AG04450 (cell line): ENCODE measurements around the gene AADACL2. TPM values are rescaled to one million over a fixed set of nuclear protein-coding genes. Genes with fewer than 3 reads are reported as not detected.

Experiments
- CTCF ChIA-PET: fragments of 300-600, 350-600 bp; formaldehyde crosslinking; extraction: SDS; loops from one replicate; lab custom pipeline; 2022; ENCODE audit warnings: antibody characterized with exemption, inconsistent platforms; lab: Charles Lee
- POLR2A ChIA-PET: fragments of 350-600 bp; formaldehyde crosslinking; extraction: SDS; loops from one replicate; lab custom pipeline; 2021; ENCODE audit warnings: antibody characterized with exemption, inconsistent platforms; lab: Yijun Ruan, JAX
- DNase-seq: peaks from one replicate; pipeline ENCODE4 v3.0.0-alpha.2; 2011; ENCODE audit warnings: low read depth, low spot score
- H3K27ac ChIP-seq: one replicate; pipeline ENCODE4 v1.5.1; 2012; ENCODE audit warnings: low read depth, low read length, control low read depth
- H3K27me3 ChIP-seq: one replicate; pipeline ENCODE4 v1.6.0; 2012; ENCODE audit warnings: low read length; ENCODE audit not compliant: control insufficient read depth, insufficient read depth
- H3K4me3 ChIP-seq: 2 replicates; pipeline ENCODE4 v1.5.1; 2011; ENCODE audit warnings: mild to moderate bottlenecking, low read depth, low read length, control low read depth
- H3K9me3 ChIP-seq: 2 replicates; pipeline ENCODE4 v1.5.1; 2012; ENCODE audit warnings: low read length; ENCODE audit not compliant: control insufficient read depth, insufficient read depth
- polyA plus RNA-seq: library from polyadenylated mRNA; depleted of rRNA; stranded (reverse); fragments of >200 nt; gene quantifications from 2 replicates; pipeline ENCODE4 v1.2.3, GENCODE V29; 2011
- TF ChIP-seq, protein P1 (sequence below): IDR thresholded peaks from 2 replicates; pipeline ENCODE4 v1.5.1; 2011; ENCODE audit warnings: low read depth, low read length, control low read depth, inconsistent platforms

The AADACL2 gene
- polyA plus RNA-seq, 1 experiment = not detected

DNA sequence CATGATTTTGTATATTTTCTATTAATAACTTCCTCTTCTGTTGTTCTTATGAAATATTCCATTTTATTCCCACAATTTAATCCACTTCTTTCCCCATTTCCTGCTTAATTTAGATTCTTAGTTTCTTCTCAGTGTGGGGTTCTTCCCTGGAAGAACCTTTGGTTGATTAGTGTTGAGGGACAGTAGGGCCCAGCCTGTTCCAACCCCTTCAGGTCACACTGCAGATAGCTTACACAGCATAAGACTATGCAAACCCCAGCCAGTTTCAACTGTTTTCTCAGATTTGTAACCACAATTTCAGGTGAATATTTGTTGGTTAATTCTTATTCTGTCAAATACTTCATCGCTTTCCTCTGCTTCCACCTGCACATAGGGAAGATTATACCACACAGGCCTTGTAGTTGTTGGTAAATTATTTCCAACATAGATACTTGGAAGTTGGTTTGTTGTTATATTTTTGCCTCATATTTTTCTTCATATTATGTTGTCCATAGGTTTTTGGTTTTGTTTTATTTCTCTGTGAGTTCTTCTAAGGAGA, 34.7 kb downstream of the AADACL2 start:
- TF ChIP-seq, protein P1, sequence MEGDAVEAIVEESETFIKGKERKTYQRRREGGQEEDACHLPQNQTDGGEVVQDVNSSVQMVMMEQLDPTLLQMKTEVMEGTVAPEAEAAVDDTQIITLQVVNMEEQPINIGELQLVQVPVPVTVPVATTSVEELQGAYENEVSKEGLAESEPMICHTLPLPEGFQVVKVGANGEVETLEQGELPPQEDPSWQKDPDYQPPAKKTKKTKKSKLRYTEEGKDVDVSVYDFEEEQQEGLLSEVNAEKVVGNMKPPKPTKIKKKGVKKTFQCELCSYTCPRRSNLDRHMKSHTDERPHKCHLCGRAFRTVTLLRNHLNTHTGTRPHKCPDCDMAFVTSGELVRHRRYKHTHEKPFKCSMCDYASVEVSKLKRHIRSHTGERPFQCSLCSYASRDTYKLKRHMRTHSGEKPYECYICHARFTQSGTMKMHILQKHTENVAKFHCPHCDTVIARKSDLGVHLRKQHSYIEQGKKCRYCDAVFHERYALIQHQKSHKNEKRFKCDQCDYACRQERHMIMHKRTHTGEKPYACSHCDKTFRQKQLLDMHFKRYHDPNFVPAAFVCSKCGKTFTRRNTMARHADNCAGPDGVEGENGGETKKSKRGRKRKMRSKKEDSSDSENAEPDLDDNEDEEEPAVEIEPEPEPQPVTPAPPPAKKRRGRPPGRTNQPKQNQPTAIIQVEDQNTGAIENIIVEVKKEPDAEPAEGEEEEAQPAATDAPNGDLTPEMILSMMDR = no peak
- CTCF ChIA-PET = interaction anchor here (0.5 kb wide), 1 partner anchor 469 kb away, joined by 3 read pairs; no protein-coding TSS in a partner anchor
- Histone ChIP-seq H3K27ac (no peak overlapping the region), H3K9me3 (no peaks in the 10 kb centered on the region), H3K4me3 (no peak overlapping the region), H3K27me3 (no peaks in the 10 kb centered on the region)
- POLR2A ChIA-PET = no interaction called here
- DNase-seq = no peak

DNA sequence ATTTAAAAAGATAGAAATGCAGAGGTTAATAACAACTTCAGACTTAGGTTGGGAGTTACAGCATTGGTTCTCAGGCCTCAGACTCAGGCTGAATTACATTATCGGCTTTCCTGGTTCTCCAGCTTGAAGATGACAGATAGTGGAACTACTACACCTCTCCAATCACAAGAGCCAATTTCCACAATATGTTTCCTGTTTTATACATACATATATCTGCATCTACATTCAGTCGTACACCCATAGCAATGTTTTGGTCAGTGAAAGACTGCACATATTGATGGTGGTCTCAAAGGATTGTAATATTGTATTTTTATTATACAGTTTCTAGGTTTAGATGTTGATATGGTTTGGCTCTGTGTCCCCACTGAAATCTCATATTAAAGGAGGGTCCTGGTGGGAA, 35.4 kb downstream of the AADACL2 start:
- Histone ChIP-seq H3K4me3 (no peak overlapping the region), H3K27ac (no peak overlapping the region), H3K27me3 (no peaks in the 10 kb centered on the region), H3K9me3 (no peaks in the 10 kb centered on the region)
- TF ChIP-seq, protein P1 = no peak
- ChIA-PET CTCF (no interaction called here), POLR2A (no interaction called here)
- DNase-seq = no peak

GRCh38 chr3:151770956-151771355, 37.2 kb downstream of the AADACL2 start:
- H3K27me3 ChIP-seq = no peaks in the 10 kb centered on the region
- no peak for DNase-seq
- ChIA-PET CTCF (interaction anchor here (1.4 kb wide), 1 partner anchor 331 kb away, joined by 3 read pairs; no protein-coding TSS in a partner anchor), POLR2A (no interaction called here)
- TF ChIP-seq, protein P1 = no peak
- no peaks in the 10 kb centered on the region for H3K9me3 ChIP-seq
- no peak overlapping the region for H3K27ac ChIP-seq
- H3K4me3 ChIP-seq = no peak overlapping the region

GRCh38 chr3:151772825-151773480, 39.2 kb downstream of the AADACL2 start:
- no peak overlapping the region for H3K27ac ChIP-seq
- H3K4me3 ChIP-seq = no peak overlapping the region
- no peaks in the 10 kb centered on the region for H3K9me3 ChIP-seq
- POLR2A ChIA-PET = no interaction called here
- CTCF ChIA-PET = no interaction called here
- H3K27me3 ChIP-seq = no peaks in the 10 kb centered on the region
- no peak for DNase-seq
- TF ChIP-seq, protein P1 = no peak

- POLR2A ChIA-PET = no interaction called here
- Histone ChIP-seq H3K27me3 (no peaks in the 10 kb centered on the region), H3K9me3 (no peaks in the 10 kb centered on the region), H3K4me3 (no peak overlapping the region), H3K27ac (no peak overlapping the region)
- TF ChIP-seq, protein P1 = no peak
- CTCF ChIA-PET = no interaction called here
- no peak for DNase-seq
These were observed 40.5 kb downstream of the AADACL2 start for GRCh38 chr3:151774235-151774634.
